HG03175 (cell line): ENCODE results near the gene GRK6.

Experiments
- ATAC-seq: cut with Tn5 transposase; IDR thresholded peaks from one replicate; pipeline ENCODE4 v1.9.1; 2021; ENCODE audit warnings: mild to moderate bottlenecking, moderate library complexity; ENCODE audit not compliant: unreplicated experiment

The GRK6 gene

GRCh38 chr5:177425801-177426565, 493 bp upstream of the GRK6 start:
- peak; percentile 81 for ATAC-seq

GRCh38 chr5:177427211-177427822, 841 bp downstream of the GRK6 start:
- no peak for ATAC-seq

GRCh38 chr5:177427919-177428573, 1.6 kb downstream of the GRK6 start:
- ATAC-seq: no peak

- ATAC-seq: no peak
Measured at GRCh38 chr5:177428574-177429217, 2.2 kb downstream of the GRK6 start.

- no peak for ATAC-seq
Measured at GRCh38 chr5:177429248-177430040, 3.0 kb downstream of the GRK6 start.

GRCh38 chr5:177430140-177430951, 3.9 kb downstream of the GRK6 start:
- no peak for ATAC-seq

- ATAC-seq: no peak
Measured at GRCh38 chr5:177430972-177431316, 4.5 kb downstream of the GRK6 start.

- peak; percentile 55 for ATAC-seq
Measured at GRCh38 chr5:177431317-177432142, 5.1 kb downstream of the GRK6 start.

GRCh38 chr5:177432143-177432838, 5.8 kb downstream of the GRK6 start:
- ATAC-seq: no peak

- no peak for ATAC-seq
Measured at GRCh38 chr5:177432839-177433657, 6.6 kb downstream of the GRK6 start.

GRCh38 chr5:177433658-177434217, 7.3 kb downstream of the GRK6 start:
- no peak for ATAC-seq

GRCh38 chr5:177434437-177434836, 8.0 kb downstream of the GRK6 start:
- no peak for ATAC-seq

GRCh38 chr5:177434942-177435738, 8.7 kb downstream of the GRK6 start:
- ATAC-seq: no peak

- no peak for ATAC-seq
Measured at GRCh38 chr5:177435847-177436536, 9.5 kb downstream of the GRK6 start.

- no peak for ATAC-seq
Measured at GRCh38 chr5:177437623-177438022, 11.1 kb downstream of the GRK6 start.

- no peak for ATAC-seq
Measured at GRCh38 chr5:177438468-177438867, 12.0 kb downstream of the GRK6 start.
